Natural killer cell (primary cell): Measurements from ENCODE around the gene KRT7. TPM values are rescaled to one million over a fixed set of nuclear protein-coding genes. Genes with fewer than 3 reads are reported as not detected.

Source experiments
- ATAC-seq, 3 donors: fragments of 150-1000 bp in 2 of 3; fragments of 200-7000 bp in 1 of 3; cut with Tn5 transposase; 1 replicate in 1 of 3; 2 replicates in 2 of 3; pipeline ENCODE4 v1.10.0; 2021; ENCODE audit warnings: mild to moderate bottlenecking in 2 of 3, moderate library complexity in 2 of 3
- DNase-seq, 2 donors: peaks; one replicate each; pipeline versions ENCODE4 v3.0.0 to v3.0.0-alpha.2; 2013 to 2021; ENCODE audit warnings: mixed read lengths in 1 of 2
- H3K27ac ChIP-seq: one replicate; pipeline ENCODE4 v1.5.1; 2013; ENCODE audit warnings: mild to moderate bottlenecking, low read length
- H3K27me3 ChIP-seq: one replicate; pipeline ENCODE4 v1.6.1; 2013; ENCODE audit warnings: low read length; ENCODE audit not compliant: control insufficient read depth, insufficient read depth
- H3K36me3 ChIP-seq: one replicate; pipeline ENCODE4 v1.6.1; 2013; ENCODE audit warnings: low read length; ENCODE audit not compliant: control insufficient read depth, insufficient read depth
- H3K4me1 ChIP-seq: one replicate; pipeline ENCODE4 v1.6.1; 2013; ENCODE audit warnings: low read length; ENCODE audit not compliant: control insufficient read depth, insufficient read depth
- H3K4me3 ChIP-seq: one replicate; pipeline ENCODE4 v1.5.1; 2013; ENCODE audit warnings: low read length
- H3K9me3 ChIP-seq: one replicate; pipeline ENCODE4 v1.6.1; 2013; ENCODE audit warnings: low read length; ENCODE audit not compliant: control insufficient read depth, insufficient read depth
- H3K27ac Mint-ChIP-seq, 2 donors: one replicate each; pipeline ENCODE4 v1.8.0; 2022; ENCODE audit warnings: mild to moderate bottlenecking in 2 of 2, mixed read lengths in 2 of 2, moderate library complexity in 1 of 2
- H3K27me3 Mint-ChIP-seq, 2 donors: one replicate each; pipeline ENCODE4 v1.8.0; 2022; ENCODE audit warnings: low read depth in 2 of 2, mixed read lengths in 2 of 2
- H3K36me3 Mint-ChIP-seq: one replicate; pipeline ENCODE4 v1.8.0; 2022; ENCODE audit warnings: mixed read lengths
- H3K4me1 Mint-ChIP-seq, 2 donors: one replicate each; pipeline ENCODE4 v1.8.0; 2022; ENCODE audit warnings: mixed read lengths in 2 of 2
- H3K4me3 Mint-ChIP-seq: one replicate; pipeline ENCODE4 v1.8.0; 2022; ENCODE audit warnings: mild to moderate bottlenecking, moderate library complexity, mixed read lengths
- H3K9me3 Mint-ChIP-seq, 2 donors: one replicate each; pipeline ENCODE4 v1.8.0; 2022; ENCODE audit warnings: mixed read lengths in 2 of 2
- WGBS: methylation state at CpG from one replicate; pipeline ENCODE4 v1.1.7; 2013; ENCODE audit warnings: missing lambda C conversion rate; ENCODE audit not compliant: insufficient coverage; 5-methylcytosine and 5-hydroxymethylcytosine counted together
- intact Hi-C: fragments of 100-400 bp; cut with micrococcal nuclease; formaldehyde crosslinking; loops from one replicate; pipeline ENCODE4 v1.14.2; 2022
- total RNA-seq, 4 donors: library from RNA; stranded (reverse); fragments of 120-200 nt in 1 of 4; gene quantifications; one replicate each; pipeline versions ENCODE4 v1.2.3 to v1.2.4, GENCODE V29; 2013 to 2022
- TF ChIP-seq, protein P1 (sequence below): fragments of 200-600 bp; IDR thresholded peaks from one replicate; pipeline ENCODE4 v1.8.0; 2022; ENCODE audit warnings: antibody characterized with exemption

KRT7 gene
- total RNA-seq, 3 donors from 2014 or later (not counting 1 experiment from before 2014, with no cell fraction given) = 0.54 TPM; not detected in 2

DNA sequence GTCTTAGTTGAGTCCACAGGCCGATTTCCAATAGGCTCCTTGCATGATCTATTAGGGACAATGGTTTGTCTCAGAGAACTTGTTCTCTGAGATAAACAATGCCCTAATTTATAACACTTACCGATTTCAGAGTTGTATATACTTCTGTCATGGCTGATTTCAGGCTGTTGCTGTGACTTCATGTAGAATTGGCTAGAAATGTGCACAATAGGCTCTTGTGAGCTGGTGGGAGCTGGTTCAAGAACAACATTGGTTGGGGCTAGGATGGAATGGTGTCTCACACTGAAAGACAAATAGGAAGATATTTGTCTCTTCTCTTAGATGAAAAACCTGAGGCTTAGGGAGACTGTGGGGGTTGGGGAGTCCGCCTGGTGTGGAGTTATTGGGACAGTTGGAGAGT, 34.7 kb downstream of the KRT7 start:
- Mint-ChIP-seq H3K36me3 (no peaks in the 10 kb centered on the region), H3K4me3 (no peak overlapping the region), H3K27me3 (peaks cover 18 to 24% of the 10 kb centered on the region in 2 donors), H3K9me3 (no peaks in the 10 kb centered on the region), H3K27ac (no peak overlapping the region), H3K4me1 (no peaks in the 10 kb centered on the region)
- no peak overlapping the region for H3K27ac ChIP-seq
- ATAC-seq (no peak), DNase-seq (no peak)
- H3K9me3 ChIP-seq = no peaks in the 10 kb centered on the region
- H3K27me3 ChIP-seq = no peaks in the 10 kb centered on the region
- TF ChIP-seq, protein P1, sequence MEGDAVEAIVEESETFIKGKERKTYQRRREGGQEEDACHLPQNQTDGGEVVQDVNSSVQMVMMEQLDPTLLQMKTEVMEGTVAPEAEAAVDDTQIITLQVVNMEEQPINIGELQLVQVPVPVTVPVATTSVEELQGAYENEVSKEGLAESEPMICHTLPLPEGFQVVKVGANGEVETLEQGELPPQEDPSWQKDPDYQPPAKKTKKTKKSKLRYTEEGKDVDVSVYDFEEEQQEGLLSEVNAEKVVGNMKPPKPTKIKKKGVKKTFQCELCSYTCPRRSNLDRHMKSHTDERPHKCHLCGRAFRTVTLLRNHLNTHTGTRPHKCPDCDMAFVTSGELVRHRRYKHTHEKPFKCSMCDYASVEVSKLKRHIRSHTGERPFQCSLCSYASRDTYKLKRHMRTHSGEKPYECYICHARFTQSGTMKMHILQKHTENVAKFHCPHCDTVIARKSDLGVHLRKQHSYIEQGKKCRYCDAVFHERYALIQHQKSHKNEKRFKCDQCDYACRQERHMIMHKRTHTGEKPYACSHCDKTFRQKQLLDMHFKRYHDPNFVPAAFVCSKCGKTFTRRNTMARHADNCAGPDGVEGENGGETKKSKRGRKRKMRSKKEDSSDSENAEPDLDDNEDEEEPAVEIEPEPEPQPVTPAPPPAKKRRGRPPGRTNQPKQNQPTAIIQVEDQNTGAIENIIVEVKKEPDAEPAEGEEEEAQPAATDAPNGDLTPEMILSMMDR = no peak
- H3K4me3 ChIP-seq = no peak overlapping the region
- H3K4me1 ChIP-seq = no peaks in the 10 kb centered on the region
- H3K36me3 ChIP-seq = no peaks in the 10 kb centered on the region
- intact Hi-C loops = no loop called here
- 78% methylated on average over 3 of the region's 3 CpGs for WGBS

DNA sequence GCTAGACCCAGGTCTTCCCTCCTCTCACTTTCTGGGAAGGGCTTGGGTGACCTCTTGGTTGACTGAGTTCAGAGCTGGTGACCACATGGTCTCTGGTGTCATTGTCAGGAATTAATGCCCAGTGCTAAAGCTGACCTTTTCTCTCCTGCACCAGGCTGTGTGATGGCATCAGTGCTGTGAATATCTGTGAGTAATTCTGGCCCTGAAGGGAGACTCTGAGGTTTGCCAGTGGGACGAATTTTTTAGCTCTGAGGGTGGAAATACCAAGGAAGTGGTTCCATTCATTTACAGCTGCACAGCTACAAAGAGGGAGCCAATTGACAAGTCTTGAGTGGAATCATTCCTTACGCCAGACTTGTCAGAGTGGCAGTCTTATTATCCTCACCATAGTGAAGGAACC, 35.2 kb downstream of the KRT7 start:
- H3K27ac Mint-ChIP-seq = no peak overlapping the region
- H3K4me3 ChIP-seq = no peak overlapping the region
- ATAC-seq = no peak
- 70% methylated on average over 2 of the region's 2 CpGs for WGBS
- H3K27ac ChIP-seq = no peak overlapping the region
- no peak overlapping the region for H3K4me3 Mint-ChIP-seq
- intact Hi-C loops = no loop called here
- H3K36me3 Mint-ChIP-seq = no peaks in the 10 kb centered on the region
- H3K9me3 Mint-ChIP-seq = no peaks in the 10 kb centered on the region
- H3K9me3 ChIP-seq = no peaks in the 10 kb centered on the region
- no peaks in the 10 kb centered on the region for H3K4me1 ChIP-seq
- H3K36me3 ChIP-seq = no peaks in the 10 kb centered on the region
- no peaks in the 10 kb centered on the region for H3K4me1 Mint-ChIP-seq
- H3K27me3 Mint-ChIP-seq = peaks cover 18 to 29% of the 10 kb centered on the region in 2 donors
- no peaks in the 10 kb centered on the region for H3K27me3 ChIP-seq
- DNase-seq = no peak
- TF ChIP-seq, protein P1 = no peak

DNA sequence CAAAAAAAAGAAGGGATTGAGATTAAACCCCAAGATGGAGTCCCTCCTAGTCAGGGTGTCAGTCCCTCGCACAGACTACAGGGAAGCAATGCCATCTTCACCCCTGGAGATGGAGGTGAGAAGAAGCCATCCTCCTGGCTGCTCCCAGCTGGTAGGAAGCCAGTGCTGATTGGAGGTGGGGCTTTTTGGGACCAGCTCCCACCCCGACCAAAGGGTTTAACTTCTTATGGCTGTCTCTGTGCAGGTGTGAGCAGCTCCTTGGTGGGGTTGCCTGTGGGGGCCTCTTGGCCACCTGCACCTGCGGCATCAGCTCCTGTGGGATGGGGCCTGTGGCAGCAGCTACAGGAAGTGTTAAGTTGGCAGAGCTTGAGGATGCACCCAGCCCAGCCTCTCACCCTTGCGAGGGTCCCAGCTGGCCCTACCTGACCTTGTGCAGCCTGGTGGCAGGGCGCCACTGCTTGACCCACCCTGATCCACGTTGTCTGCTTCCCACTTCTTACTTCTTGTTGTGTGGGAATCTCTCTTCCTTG, 37.6 kb downstream of the KRT7 start:
- no peaks in the 10 kb centered on the region for H3K4me1 ChIP-seq
- no peaks in the 10 kb centered on the region for H3K9me3 Mint-ChIP-seq
- no peak overlapping the region for H3K4me3 Mint-ChIP-seq
- peaks cover 34 to 39% of the 10 kb centered on the region in 2 donors for H3K27me3 Mint-ChIP-seq
- no peaks in the 10 kb centered on the region for H3K36me3 ChIP-seq
- intact Hi-C loops = no loop called here
- H3K4me3 ChIP-seq = no peak overlapping the region
- DNase-seq = no peak
- 82% methylated on average over 6 of the region's 6 CpGs for WGBS
- no peaks in the 10 kb centered on the region for H3K27me3 ChIP-seq
- H3K27ac ChIP-seq = no peak overlapping the region
- H3K9me3 ChIP-seq = no peaks in the 10 kb centered on the region
- TF ChIP-seq, protein P1 = no peak
- ATAC-seq = no peak
- H3K27ac Mint-ChIP-seq = no peak overlapping the region
- no peaks in the 10 kb centered on the region for H3K4me1 Mint-ChIP-seq
- no peaks in the 10 kb centered on the region for H3K36me3 Mint-ChIP-seq

DNA sequence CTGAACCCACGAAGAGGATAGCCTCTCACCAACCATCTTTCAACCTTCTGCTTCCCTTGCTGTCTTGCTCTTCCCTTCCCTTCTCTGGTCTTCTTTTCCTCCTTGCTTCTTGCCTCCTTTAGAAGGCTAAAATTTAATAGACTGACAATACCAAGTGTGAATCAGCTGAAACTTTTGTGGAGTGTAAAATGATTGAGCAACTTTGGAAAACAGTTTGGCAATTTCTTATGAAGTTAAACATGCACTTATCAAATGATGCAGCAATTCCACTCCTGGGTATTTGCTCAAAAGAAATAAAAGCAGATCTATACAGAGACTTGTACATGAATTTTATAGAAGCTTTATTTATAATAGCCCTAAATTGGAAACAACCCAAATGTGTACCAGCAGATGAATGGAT, 38.1 kb downstream of the KRT7 start:
- TF ChIP-seq, protein P1 = no peak
- H3K36me3 ChIP-seq = no peaks in the 10 kb centered on the region
- H3K27ac Mint-ChIP-seq = no peak overlapping the region
- no peak overlapping the region for H3K4me3 ChIP-seq
- H3K9me3 ChIP-seq = no peaks in the 10 kb centered on the region
- H3K36me3 Mint-ChIP-seq = no peaks in the 10 kb centered on the region
- no peaks in the 10 kb centered on the region for H3K27me3 ChIP-seq
- no peaks in the 10 kb centered on the region for H3K4me1 Mint-ChIP-seq
- H3K27me3 Mint-ChIP-seq = peaks cover 34 to 35% of the 10 kb centered on the region in 2 donors
- no peaks in the 10 kb centered on the region for H3K9me3 Mint-ChIP-seq
- intact Hi-C loops = no loop called here
- DNase-seq = no peak
- no peaks in the 10 kb centered on the region for H3K4me1 ChIP-seq
- ATAC-seq = no peak
- 77% methylated on average over 1 of the region's 1 CpG for WGBS
- no peak overlapping the region for H3K27ac ChIP-seq
- no peak overlapping the region for H3K4me3 Mint-ChIP-seq
